SKM-1 (cell line): ENCODE data around the gene APPBP2.
"Not testable (repeated sequence)": the region's sequence is repeated elsewhere in the genome, so short reads cannot be mapped to it uniquely, and the experiment has no call there.

Experiments used
- DNase-seq: peaks from one replicate; lab custom pipeline; 2025; ENCODE audit not compliant: unreplicated experiment; lab: John Stamatoyannopoulos, UW

Gene APPBP2

GRCh38 chr17:60436676-60437075 lies 89.4 kb downstream of the APPBP2 start:
- DNase-seq: no peak

- DNase-seq: peak; percentile 47
Measured at GRCh38 chr17:60435244-60436167, 90.5 kb downstream of the APPBP2 start.

GRCh38 chr17:60433021-60433997 lies 92.7 kb downstream of the APPBP2 start:
- DNase-seq: not testable (repeated sequence)

GRCh38 chr17:60430561-60430960 lies 95.5 kb downstream of the APPBP2 start:
- DNase-seq: not testable (repeated sequence)

- not testable (repeated sequence) for DNase-seq
Measured at GRCh38 chr17:60428491-60428890, 97.6 kb downstream of the APPBP2 start.

GRCh38 chr17:60426596-60426995 lies 99.4 kb downstream of the APPBP2 start:
- no peak for DNase-seq

GRCh38 chr17:60425626-60426025 lies 100.4 kb downstream of the APPBP2 start:
- DNase-seq: no peak

- no peak for DNase-seq
Measured at GRCh38 chr17:60423865-60424264, 102.2 kb downstream of the APPBP2 start.

GRCh38 chr17:60422162-60422665 lies 103.8 kb downstream of the APPBP2 start, which contains the start of gene CHCT1:
Gene CHCT1 (plus strand): TSS chr17:60422489. CDS start chr17:60422593, 104 bp downstream.
- DNase-seq: no peak

GRCh38 chr17:60421273-60422161 lies 104.5 kb downstream of the APPBP2 start:
- peak; percentile 46 for DNase-seq

- not testable (repeated sequence) for DNase-seq
Measured at GRCh38 chr17:60419875-60420274, 106.2 kb downstream of the APPBP2 start.

GRCh38 chr17:60419003-60419402 lies 107.0 kb downstream of the APPBP2 start:
- not testable (repeated sequence) for DNase-seq

GRCh38 chr17:60416368-60416925 lies 109.6 kb downstream of the APPBP2 start:
- no peak for DNase-seq

- no peak for DNase-seq
Measured at GRCh38 chr17:60415146-60415545, 110.9 kb downstream of the APPBP2 start.

GRCh38 chr17:60412701-60413100 lies 113.3 kb downstream of the APPBP2 start:
- DNase-seq: no peak

GRCh38 chr17:60410001-60410400 lies 116.0 kb downstream of the APPBP2 start:
- DNase-seq: no peak

- DNase-seq: no peak
Measured at GRCh38 chr17:60406887-60407286, 119.2 kb downstream of the APPBP2 start.

GRCh38 chr17:60403962-60404361 lies 122.1 kb downstream of the APPBP2 start:
- DNase-seq: no peak

- no peak for DNase-seq
Measured at GRCh38 chr17:60403523-60403810, 122.6 kb downstream of the APPBP2 start.

- DNase-seq: no peak
Measured at GRCh38 chr17:60401819-60402218, 124.2 kb downstream of the APPBP2 start.
